D721Med (cell line): ENCODE data around the gene CAMK1D.

Experiments used
- DNase-seq: peaks from one replicate; pipeline ENCODE4 v3.0.0; 2011; ENCODE audit warnings: low spot score; ENCODE audit not compliant: insufficient read length
- FAIRE-seq: peaks from 2 replicates; lab custom pipeline; 2011; peaks lifted over from hg19 to GRCh38; lab: Jason Lieb, UNC
- TF ChIP-seq, protein P1 (sequence below): IDR thresholded peaks from 2 replicates; pipeline ENCODE4 v1.5.1; 2012; ENCODE audit warnings: mild to moderate bottlenecking, control low read depth; ENCODE audit not compliant: insufficient read depth; ENCODE audit errors: missing control alignments

Gene CAMK1D

DNA sequence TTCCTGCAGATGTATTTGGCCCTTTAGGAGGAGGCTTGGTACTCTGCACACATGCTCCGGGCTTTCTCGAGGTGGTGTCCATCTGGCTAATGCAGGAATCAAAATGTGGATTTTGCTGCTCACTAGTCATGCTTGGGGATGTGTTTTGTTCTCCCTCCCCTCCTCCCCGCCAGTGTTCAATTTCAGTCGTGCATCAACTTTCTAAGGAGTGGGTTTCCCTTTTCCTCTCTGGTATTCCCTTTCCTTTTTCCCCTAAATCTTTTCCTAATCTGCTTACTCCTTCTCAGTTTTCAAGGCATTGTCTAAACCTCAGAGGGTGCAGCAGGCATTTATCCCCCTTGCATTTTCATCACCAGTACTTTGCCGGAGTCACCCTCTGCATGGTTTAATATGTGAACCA is 450.4 kb downstream of the CAMK1D start:
- TF ChIP-seq, protein P1, sequence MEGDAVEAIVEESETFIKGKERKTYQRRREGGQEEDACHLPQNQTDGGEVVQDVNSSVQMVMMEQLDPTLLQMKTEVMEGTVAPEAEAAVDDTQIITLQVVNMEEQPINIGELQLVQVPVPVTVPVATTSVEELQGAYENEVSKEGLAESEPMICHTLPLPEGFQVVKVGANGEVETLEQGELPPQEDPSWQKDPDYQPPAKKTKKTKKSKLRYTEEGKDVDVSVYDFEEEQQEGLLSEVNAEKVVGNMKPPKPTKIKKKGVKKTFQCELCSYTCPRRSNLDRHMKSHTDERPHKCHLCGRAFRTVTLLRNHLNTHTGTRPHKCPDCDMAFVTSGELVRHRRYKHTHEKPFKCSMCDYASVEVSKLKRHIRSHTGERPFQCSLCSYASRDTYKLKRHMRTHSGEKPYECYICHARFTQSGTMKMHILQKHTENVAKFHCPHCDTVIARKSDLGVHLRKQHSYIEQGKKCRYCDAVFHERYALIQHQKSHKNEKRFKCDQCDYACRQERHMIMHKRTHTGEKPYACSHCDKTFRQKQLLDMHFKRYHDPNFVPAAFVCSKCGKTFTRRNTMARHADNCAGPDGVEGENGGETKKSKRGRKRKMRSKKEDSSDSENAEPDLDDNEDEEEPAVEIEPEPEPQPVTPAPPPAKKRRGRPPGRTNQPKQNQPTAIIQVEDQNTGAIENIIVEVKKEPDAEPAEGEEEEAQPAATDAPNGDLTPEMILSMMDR, result no peak
- DNase-seq, result no peak
- FAIRE-seq, result no peak

DNA sequence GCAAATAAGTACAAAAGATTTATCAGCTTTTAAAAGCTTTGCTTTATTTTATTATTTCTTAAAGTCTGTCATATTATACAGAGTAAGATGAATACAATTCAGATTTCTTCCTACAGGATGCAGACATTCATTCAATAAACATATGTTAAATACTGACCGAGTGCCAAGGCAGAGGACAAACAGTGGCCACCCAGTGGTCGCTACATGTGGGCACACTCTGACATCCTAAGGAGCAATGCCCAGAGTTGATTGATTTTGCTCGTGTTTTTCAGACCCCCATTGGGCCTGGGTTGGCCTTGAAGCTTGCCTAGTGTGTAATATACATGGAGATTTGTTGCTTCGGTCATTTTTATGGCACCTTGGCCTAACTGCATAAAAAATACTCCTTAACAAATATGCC is 451.0 kb downstream of the CAMK1D start:
- no peak for DNase-seq
- no peak for FAIRE-seq
- TF ChIP-seq, protein P1, result no peak

DNA sequence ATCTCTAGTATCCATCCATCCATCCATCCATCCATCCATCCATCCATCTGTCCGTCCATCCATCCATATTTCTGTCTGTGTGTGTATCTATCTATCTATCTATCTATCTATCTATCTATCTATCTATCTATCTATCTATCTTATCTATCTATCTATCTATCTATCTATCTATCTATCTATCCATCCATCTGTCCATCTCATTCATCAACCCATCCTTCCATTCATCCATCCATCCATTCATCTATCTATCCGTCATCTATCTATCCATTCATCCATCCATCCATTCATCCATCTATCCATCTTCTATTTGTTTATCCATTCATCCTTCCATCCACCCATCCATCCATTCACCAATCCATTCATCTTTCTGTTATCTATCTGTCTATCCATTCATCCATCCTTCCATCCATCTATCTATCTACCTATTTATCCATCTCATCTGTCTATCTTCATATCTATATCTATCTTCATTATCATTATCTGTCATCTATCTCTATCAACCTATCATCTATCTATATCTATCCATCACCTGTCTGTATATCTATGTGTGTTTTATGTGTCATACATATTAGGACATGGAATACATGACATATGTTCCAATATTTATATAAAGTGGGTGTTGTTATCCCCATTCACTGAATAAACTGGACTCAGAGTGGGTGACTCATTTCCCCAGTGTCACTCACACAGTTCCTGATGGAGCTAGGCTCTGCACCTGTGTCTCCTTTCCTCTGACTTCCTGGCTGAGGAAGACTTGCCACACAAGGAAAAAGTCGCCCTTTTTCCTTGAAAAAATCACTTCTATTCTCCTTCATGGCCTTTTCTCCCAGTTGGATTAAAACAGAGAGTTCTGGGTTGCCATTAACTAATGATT is 452.1 kb downstream of the CAMK1D start:
- DNase-seq (no peak), FAIRE-seq (no peak)
- TF ChIP-seq, protein P1, result no peak

DNA sequence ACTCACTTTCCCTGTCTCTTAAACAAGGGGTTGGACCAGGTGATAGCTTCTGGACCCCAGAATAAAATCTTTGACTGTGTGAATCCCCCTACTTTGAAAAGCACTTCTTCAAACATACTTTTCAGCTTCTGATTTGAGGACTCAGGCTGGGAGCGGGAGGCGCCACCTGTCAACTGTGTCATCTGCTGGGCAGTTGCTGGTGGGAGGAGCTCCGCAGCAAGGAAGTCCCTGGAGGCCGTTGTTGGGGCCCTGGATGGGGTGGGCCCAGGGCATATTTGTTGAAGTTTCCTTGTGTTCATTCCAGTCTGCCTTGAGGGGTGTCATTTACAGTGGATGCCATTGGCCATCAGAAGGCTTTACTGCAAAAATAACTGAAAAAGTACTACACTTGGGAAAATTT is 454.4 kb downstream of the CAMK1D start:
- no peak for DNase-seq
- no peak for FAIRE-seq
- TF ChIP-seq, protein P1, result no peak

DNA sequence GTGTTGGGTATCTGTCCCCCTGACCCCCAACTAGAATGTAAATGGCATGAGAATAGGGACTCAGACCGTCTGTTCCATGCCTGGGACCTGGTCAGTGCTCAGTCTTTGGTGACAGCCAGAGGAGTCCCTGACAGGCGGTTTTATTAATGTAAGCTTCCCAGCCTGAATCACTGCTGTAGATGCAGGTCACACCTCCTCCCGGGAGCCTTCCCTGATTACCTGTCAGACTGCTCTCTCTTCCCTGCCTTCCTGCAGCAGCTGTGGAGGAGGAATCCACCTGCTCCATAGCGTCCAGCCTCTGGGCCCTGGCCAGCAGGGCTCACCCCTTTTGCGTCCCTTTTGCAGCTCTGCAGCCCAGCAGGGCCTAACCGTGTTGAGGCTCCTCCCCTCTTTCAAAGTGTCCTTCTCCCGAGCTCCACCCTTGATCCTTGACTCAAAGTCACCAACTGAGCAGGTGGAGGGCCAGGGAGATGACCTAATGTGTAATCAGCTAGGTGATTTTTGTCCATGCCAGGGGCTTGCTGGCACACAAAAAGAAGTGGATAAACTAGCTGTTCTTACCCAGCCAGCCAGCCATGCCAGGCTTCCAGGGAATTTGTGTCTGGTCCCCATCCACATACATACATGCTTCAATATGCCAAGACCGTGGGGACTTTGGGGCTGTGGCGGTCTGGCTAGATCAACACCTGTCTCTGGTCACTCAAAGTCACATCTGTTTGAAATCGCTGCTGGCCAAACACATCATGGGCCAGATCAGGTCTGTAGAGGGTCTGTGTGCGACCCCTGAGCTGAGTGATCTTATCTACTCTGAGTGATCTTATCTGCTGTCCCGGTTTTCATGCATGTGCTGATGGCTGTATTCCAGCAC is 457.1 kb downstream of the CAMK1D start:
- DNase-seq (no peak), FAIRE-seq (no peak)

DNA sequence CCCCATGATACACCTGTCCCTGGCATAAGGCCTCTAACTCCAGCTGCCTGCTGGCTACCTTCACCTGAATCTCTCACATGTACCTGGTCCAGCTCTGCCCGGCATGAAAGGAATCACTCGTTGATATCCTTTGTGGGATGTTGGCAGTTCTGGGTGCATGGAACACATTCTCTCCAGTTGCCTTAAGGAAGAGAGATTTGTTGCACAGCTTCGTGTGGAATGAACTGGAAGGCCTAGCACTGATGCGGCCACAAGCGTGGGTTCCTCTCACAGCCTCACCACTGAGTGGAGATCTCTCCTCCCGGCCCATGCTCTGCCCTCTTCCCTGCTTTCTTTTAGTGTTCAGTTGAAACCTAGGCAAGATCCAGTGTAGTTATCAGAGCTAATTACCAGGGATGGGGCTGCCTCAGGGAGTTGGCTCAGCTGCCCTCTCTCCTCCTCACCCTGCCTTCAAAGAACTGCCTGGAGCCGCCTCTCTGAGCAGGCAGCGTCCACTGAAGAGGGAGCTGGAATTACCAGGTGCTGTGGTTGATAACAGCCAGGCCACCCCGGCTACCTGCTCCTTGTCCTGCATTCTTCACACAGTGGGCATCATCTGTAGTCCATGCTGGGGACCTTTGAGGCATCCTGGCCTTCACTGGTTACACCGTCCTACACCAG is 457.9 kb downstream of the CAMK1D start:
- TF ChIP-seq, protein P1, result no peak
- FAIRE-seq (no peak), DNase-seq (no peak)

More for the DNA sequence above, 457.1 kb downstream of the CAMK1D start:
- TF ChIP-seq, protein P1, result no peak
